K562 (cell line): Measurements from ENCODE around the gene BPHL. TPM values are rescaled to one million over a fixed set of nuclear protein-coding genes. Genes with fewer than 3 reads are reported as not detected.

ENCODE experiments used
- ATAC-seq: fragments of 200-7000 bp; cut with Tn5 transposase; 3 replicates; pipeline ENCODE4 v1.9.1; 2020; ENCODE audit warnings: moderate library complexity
- BruUV-seq: library from RNA; stranded (reverse); fragments of 400-500 nt; replicated peaks from 2 replicates; lab custom pipeline; 2021; lab: Mats Ljungman, UMichigan
- CTCF ChIA-PET: fragments of 300-600 bp; formaldehyde crosslinking; extraction: SDS; loops from one replicate; lab custom pipeline; 2021; ENCODE audit warnings: low intra/inter-chr PET ratio; lab: Yijun Ruan, JAX
- POLR2A ChIA-PET: fragments of 300-600, 350-650 bp; sonication (Branson Sonifier 250); formaldehyde crosslinking; extraction: SDS; loops from one replicate; lab custom pipeline; 2021; ENCODE audit warnings: antibody characterized with exemption, inconsistent platforms; lab: Yijun Ruan, JAX
- DNase-seq, 4 experiments: peaks; one replicate each; pipeline versions ENCODE4 v3.0.0 to v3.0.0-alpha.2; 2011 to 2018; ENCODE audit warnings: low spot score in 3 of 4, mixed read lengths in 3 of 4; ENCODE audit errors: extremely low read depth in 1 of 4
- FAIRE-seq: peaks from 2 replicates; lab custom pipeline; 2011; peaks lifted over from hg19 to GRCh38; lab: Jason Lieb, UNC
- H2AFZ ChIP-seq: 2 replicates; pipeline ENCODE4 v1.6.0; 2011; ENCODE audit warnings: low read depth, low read length, control low read depth, inconsistent platforms
- H3K27ac ChIP-seq: fragments of 200-600 bp; 3 replicates; pipeline ENCODE4 v1.8.0; 2011; ENCODE audit warnings: low read depth, mild to moderate bottlenecking, control low read depth, inconsistent platforms, low read length, moderate library complexity, mixed read lengths; ENCODE audit errors: extremely low read depth
- H3K27me3 ChIP-seq, 2 experiments: fragments of 300-600 bp in 1 of 2; 2 replicates in 1 of 2; 3 replicates in 1 of 2; pipeline versions ENCODE4 v1.6.0 to v1.8.0; 2011; ENCODE audit warnings: inconsistent platforms in 2 of 2, low read length in 2 of 2, mild to moderate bottlenecking in 1 of 2, mixed read lengths in 1 of 2, moderate library complexity in 1 of 2; ENCODE audit not compliant: control insufficient read depth in 2 of 2, insufficient read depth in 2 of 2
- H3K36me3 ChIP-seq: fragments of 300-600 bp; 3 replicates; pipeline ENCODE4 v1.8.0; 2011; ENCODE audit warnings: mild to moderate bottlenecking, low read length, inconsistent platforms; ENCODE audit not compliant: control insufficient read depth, insufficient read depth
- H3K4me1 ChIP-seq, 2 experiments: fragments of 200-600 bp in 1 of 2; replicated peaks in 1 of 2; 2 replicates in 1 of 2; 3 replicates in 1 of 2; pipeline versions ENCODE4 v1.5.1 to v1.8.0; 2011; ENCODE audit warnings: inconsistent platforms in 2 of 2, low read length in 2 of 2, mild to moderate bottlenecking in 1 of 2, mixed read lengths in 1 of 2, moderate library complexity in 1 of 2; ENCODE audit not compliant: control insufficient read depth in 2 of 2, insufficient read depth in 2 of 2
- H3K4me2 ChIP-seq: 2 replicates; pipeline ENCODE4 v1.6.1; 2011; ENCODE audit warnings: low read length, control low read depth, inconsistent platforms, mixed read lengths; ENCODE audit not compliant: insufficient read depth
- H3K4me3 ChIP-seq: fragments of 200-600 bp; sonication (generic), shearing (Covaris generic); 2 replicates; pipeline ENCODE4 v1.5.1; 2016; ENCODE audit warnings: control low read depth, inconsistent platforms
- H3K79me2 ChIP-seq: fragments of 200-600 bp; 3 replicates; pipeline ENCODE4 v1.8.0; 2011; ENCODE audit warnings: low read length, inconsistent platforms; ENCODE audit not compliant: control insufficient read depth, insufficient read depth
- H3K9ac ChIP-seq, 2 experiments: 2 replicates each; pipeline versions ENCODE4 v1.6.0 to v1.6.1; 2011; ENCODE audit warnings: low read depth in 2 of 2, low read length in 2 of 2, control low read depth in 1 of 2, inconsistent platforms in 1 of 2, mild to moderate bottlenecking in 1 of 2, mixed read lengths in 1 of 2; ENCODE audit not compliant: insufficient read depth in 1 of 2
- H3K9me1 ChIP-seq: one replicate; pipeline ENCODE4 v1.6.0; 2011; ENCODE audit warnings: inconsistent platforms, mild to moderate bottlenecking, low read length, moderate library complexity; ENCODE audit not compliant: control insufficient read depth, insufficient read depth
- H3K9me3 ChIP-seq: replicated peaks from 2 replicates; pipeline ENCODE4 v1.5.1; 2011; ENCODE audit warnings: low read depth, low read length, inconsistent platforms; ENCODE audit not compliant: control insufficient read depth, insufficient read depth
- H4K20me1 ChIP-seq: replicated peaks from 2 replicates; pipeline ENCODE4 v1.6.1; 2011; ENCODE audit warnings: low read length, inconsistent platforms, mixed read lengths; ENCODE audit not compliant: control insufficient read depth, insufficient read depth
- BRCA1 ChIP-seq, 2 experiments: fragments of 450-650 bp in 1 of 2; sonication (generic) in 1 of 2; formaldehyde crosslinking in 1 of 2; IDR thresholded peaks; 2 replicates each; pipeline versions ENCODE4 v1.5.0 to v1.6.1; 2017 to 2020; ENCODE audit warnings: mild to moderate bottlenecking in 1 of 2, missing genetic modification reagents in 1 of 2
- CBX8 ChIP-seq: fragments of 200-600 bp; sonication (generic); IDR thresholded peaks from 2 replicates; pipeline ENCODE4 v1.6.1; 2012; ENCODE audit warnings: borderline replicate concordance, mixed run types, low read depth, mild to moderate bottlenecking, moderate library complexity, mixed read lengths, low read length, control low read depth, inconsistent platforms; ENCODE audit not compliant: poor library complexity, severe bottlenecking; ENCODE audit errors: extremely low read depth
- CHD2 ChIP-seq: IDR thresholded peaks from 2 replicates; pipeline ENCODE4 v1.6.1; 2011; ENCODE audit warnings: low read depth, low read length
- HCFC1 ChIP-seq: IDR thresholded peaks from 2 replicates; pipeline ENCODE4 v1.6.1; 2012; ENCODE audit warnings: low read depth, low read length, improper control_type of control experiment
- HDAC1 ChIP-seq, 2 experiments: fragments of 450-650 bp; IDR thresholded peaks; 2 replicates each; pipeline ENCODE4 v1.6.1; 2016 to 2017; ENCODE audit warnings: inconsistent platforms in 1 of 2, mild to moderate bottlenecking in 1 of 2, moderate library complexity in 1 of 2
- TEAD1 ChIP-seq, 2 experiments: fragments of 450-650 bp in 1 of 2; sonication (generic) in 1 of 2; formaldehyde crosslinking; IDR thresholded peaks; 2 replicates each; pipeline versions ENCODE4 v1.4.0 to v1.8.0; 2020 to 2022; ENCODE audit warnings: mild to moderate bottlenecking in 2 of 2, missing genetic modification reagents in 1 of 2
- in situ Hi-C: fragments of 300-500 bp; cut with MboI; formaldehyde crosslinking; loops from 4 replicates; pipeline ENCODE4 v1.15.0; 2018; ENCODE audit warnings: inconsistent platforms, mixed read lengths
- intact Hi-C: fragments of 100-400 bp; cut with micrococcal nuclease; formaldehyde crosslinking; loops from 2 replicates; pipeline ENCODE4 v1.14.2; 2022
- polyA plus RNA-seq, 8 experiments: library from polyadenylated mRNA; depleted of rRNA in 4 of 8; stranded (reverse) in 5 of 8; unstranded in 3 of 8; fragments of >200 nt; fragmentation: Nextera tagmentation in 2 of 8; fragmentation: Illumina TruSeq in 1 of 8; extraction: Ambion mirVana in 2 of 8; extraction: Trizol in 1 of 8; gene quantifications; 2 replicates each; pipeline versions ENCODE4 v1.2.1 to v1.2.3, GENCODE V29; 2011 to 2014; ENCODE audit warnings: inconsistent platforms in 1 of 8, missing spikeins in 1 of 8
- total RNA-seq, 7 experiments: library from RNA; depleted of rRNA in 6 of 7; stranded (reverse); fragments of >200 nt in 6 of 7; fragmentation: Illumina TruSeq in 2 of 7; extraction: Trizol in 2 of 7; gene quantifications; 2 replicates each; pipeline versions ENCODE4 v1.2.1 to v1.2.3, GENCODE V29; 2011 to 2021; ENCODE audit warnings: low replicate concordance in 1 of 7
- TF ChIP-seq, protein P1 (sequence below): fragments of 250-450 bp; sonication (Bioruptor Pico); IDR thresholded peaks from 2 replicates; pipeline ENCODE4 v1.4.0; 2020; ENCODE audit warnings: mild to moderate bottlenecking
- TF ChIP-seq, protein P2 (sequence below), 2 experiments: fragments of 450-650 bp in 1 of 2; sonication (generic) in 1 of 2; formaldehyde crosslinking in 1 of 2; IDR thresholded peaks; 2 replicates each; pipeline versions ENCODE4 v1.7.1 to v1.9.0; 2016 to 2022; ENCODE audit warnings: inconsistent platforms in 1 of 2, mild to moderate bottlenecking in 1 of 2, missing genetic modification reagents in 1 of 2

The BPHL gene
- total and polyA plus RNA-seq, 9 of the 15 experiments (the other 6 are each of a cell fraction or from before 2014, with no cell fraction given): 3.5 to 17.4 (median 8.2) TPM

DNA sequence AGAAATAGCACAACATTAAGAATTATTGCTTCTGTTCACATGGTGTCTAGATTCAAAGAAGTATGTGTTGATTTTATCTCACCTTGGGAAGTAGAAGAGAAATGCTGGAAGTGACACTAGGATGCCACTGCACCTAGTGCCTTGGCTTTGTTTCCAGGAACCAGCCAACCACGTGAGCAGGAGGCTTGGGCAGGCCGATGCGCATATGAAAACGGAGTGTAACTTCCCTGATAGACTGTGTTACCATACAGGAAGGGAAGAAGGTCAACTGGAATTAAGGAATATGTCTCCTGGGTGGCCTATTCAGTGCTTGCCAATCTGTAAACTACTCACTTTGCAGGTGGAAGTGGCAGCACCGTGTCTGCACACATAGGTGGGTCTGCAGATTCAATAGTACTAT is 80.9 kb downstream of the BPHL start (continued):
- TF ChIP-seq, protein P1, sequence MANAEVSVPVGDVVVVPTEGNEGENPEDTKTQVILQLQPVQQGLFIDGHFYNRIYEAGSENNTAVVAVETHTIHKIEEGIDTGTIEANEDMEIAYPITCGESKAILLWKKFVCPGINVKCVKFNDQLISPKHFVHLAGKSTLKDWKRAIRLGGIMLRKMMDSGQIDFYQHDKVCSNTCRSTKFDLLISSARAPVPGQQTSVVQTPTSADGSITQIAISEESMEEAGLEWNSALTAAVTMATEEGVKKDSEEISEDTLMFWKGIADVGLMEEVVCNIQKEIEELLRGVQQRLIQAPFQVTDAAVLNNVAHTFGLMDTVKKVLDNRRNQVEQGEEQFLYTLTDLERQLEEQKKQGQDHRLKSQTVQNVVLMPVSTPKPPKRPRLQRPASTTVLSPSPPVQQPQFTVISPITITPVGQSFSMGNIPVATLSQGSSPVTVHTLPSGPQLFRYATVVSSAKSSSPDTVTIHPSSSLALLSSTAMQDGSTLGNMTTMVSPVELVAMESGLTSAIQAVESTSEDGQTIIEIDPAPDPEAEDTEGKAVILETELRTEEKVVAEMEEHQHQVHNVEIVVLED (CRISPR knock-in tag): no peak
- TF ChIP-seq CHD2 (no peak), BRCA1 (IDR thresholded peaks at IDR 0.05) (no peak), BRCA1 (CRISPR knock-in tag; IDR thresholded peaks at IDR 0.05) (no peak), HCFC1 (no peak), CBX8 (no peak), HDAC1 (IDR thresholded peaks at IDR 0.05) (no peak), TEAD1 (CRISPR knock-in tag; IDR thresholded peaks at IDR 0.05) (no peak)

DNA sequence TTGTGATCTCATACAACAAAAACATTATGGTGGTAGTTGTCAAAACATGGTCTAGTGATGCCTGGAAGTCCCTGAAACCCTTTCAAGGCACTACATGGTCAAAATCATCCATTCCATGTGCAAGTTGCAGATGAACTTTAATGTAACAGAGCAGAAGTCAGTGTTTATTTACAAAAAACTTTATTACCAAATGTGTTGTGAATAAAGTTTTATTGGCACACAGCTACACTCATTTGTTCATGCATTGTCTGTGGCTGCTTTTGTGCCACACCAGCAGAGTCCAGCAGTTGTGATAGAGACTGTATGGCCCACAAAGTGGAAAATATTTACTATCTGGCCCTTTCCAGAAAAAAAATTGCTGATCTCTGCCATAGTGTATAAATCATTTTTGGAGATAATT is 82.2 kb downstream of the BPHL start:
- no peak for ATAC-seq
- H3K79me2 ChIP-seq: no peaks in the 10 kb centered on the region
- H3K27ac ChIP-seq: no peak overlapping the region
- intact Hi-C loops (no loop called here), in situ Hi-C loops (no loop called here)
- no peaks in the 10 kb centered on the region for H3K9me1 ChIP-seq
- peak overlapping the region; percentile 28; the same call in 1 of the 2 replicates for H2AFZ ChIP-seq
- H4K20me1 ChIP-seq: no peaks in the 10 kb centered on the region
- H3K27me3 ChIP-seq: no peaks in the 10 kb centered on the region
- H3K4me3 ChIP-seq: no peak overlapping the region
- no peak for DNase-seq
- FAIRE-seq: no peak
- CTCF ChIA-PET: interaction anchor here (0.6 kb wide), 1 partner anchor 43 kb away, joined by 3 read pairs; the partner anchor contains the start of gene TUBB2A
- no peaks in the 10 kb centered on the region for H3K36me3 ChIP-seq
- no TSS peak for BruUV-seq
- POLR2A ChIA-PET: interaction anchor here (1.0 kb wide), 1 partner anchor 12 kb away, joined by 3 read pairs; no protein-coding TSS in a partner anchor
- H3K9ac ChIP-seq: no peak overlapping the region
- peaks cover 17 to 22% of the 10 kb centered on the region in 2 experiments; a peak in 4 of 5 replicates for H3K4me1 ChIP-seq
- peaks cover 10% of the 10 kb centered on the region; the same call in 1 of the 2 replicates for H3K9me3 ChIP-seq
- H3K4me2 ChIP-seq: no peak overlapping the region
- TF ChIP-seq, protein P2, sequence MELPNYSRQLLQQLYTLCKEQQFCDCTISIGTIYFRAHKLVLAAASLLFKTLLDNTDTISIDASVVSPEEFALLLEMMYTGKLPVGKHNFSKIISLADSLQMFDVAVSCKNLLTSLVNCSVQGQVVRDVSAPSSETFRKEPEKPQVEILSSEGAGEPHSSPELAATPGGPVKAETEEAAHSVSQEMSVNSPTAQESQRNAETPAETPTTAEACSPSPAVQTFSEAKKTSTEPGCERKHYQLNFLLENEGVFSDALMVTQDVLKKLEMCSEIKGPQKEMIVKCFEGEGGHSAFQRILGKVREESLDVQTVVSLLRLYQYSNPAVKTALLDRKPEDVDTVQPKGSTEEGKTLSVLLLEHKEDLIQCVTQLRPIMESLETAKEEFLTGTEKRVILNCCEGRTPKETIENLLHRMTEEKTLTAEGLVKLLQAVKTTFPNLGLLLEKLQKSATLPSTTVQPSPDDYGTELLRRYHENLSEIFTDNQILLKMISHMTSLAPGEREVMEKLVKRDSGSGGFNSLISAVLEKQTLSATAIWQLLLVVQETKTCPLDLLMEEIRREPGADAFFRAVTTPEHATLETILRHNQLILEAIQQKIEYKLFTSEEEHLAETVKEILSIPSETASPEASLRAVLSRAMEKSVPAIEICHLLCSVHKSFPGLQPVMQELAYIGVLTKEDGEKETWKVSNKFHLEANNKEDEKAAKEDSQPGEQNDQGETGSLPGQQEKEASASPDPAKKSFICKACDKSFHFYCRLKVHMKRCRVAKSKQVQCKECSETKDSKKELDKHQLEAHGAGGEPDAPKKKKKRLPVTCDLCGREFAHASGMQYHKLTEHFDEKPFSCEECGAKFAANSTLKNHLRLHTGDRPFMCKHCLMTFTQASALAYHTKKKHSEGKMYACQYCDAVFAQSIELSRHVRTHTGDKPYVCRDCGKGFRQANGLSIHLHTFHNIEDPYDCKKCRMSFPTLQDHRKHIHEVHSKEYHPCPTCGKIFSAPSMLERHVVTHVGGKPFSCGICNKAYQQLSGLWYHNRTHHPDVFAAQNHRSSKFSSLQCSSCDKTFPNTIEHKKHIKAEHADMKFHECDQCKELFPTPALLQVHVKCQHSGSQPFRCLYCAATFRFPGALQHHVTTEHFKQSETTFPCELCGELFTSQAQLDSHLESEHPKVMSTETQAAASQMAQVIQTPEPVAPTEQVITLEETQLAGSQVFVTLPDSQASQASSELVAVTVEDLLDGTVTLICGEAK (IDR thresholded peaks at IDR 0.05): peak; percentile 95
- TF ChIP-seq, protein P2 (CRISPR knock-in tag; IDR thresholded peaks at IDR 0.05): peak; percentile 95
